GM12878 (cell line): ENCODE measurements around the gene SEMA4C. TPM values are rescaled to one million over a fixed set of nuclear protein-coding genes. Genes with fewer than 3 reads are reported as not detected.

Experiments used
- CEBPZ ChIP-seq: fragments of 150-350 bp; IDR thresholded peaks from 2 replicates; pipeline ENCODE4 v1.6.1; 2016; ENCODE audit warnings: low read depth, low read length
- SKIL ChIP-seq: fragments of 450-650 bp; IDR thresholded peaks from 2 replicates; pipeline ENCODE4 v1.6.1; 2017; ENCODE audit warnings: mild to moderate bottlenecking, low read depth, inconsistent platforms; ENCODE audit not compliant: poor library complexity, severe bottlenecking
- polyA plus RNA-seq, 11 experiments: library from polyadenylated mRNA; depleted of rRNA in 4 of 11; unstranded in 6 of 11; stranded (reverse) in 5 of 11; fragments of >200 nt; fragmentation: Nextera tagmentation in 4 of 11; fragmentation: Illumina TruSeq in 1 of 11; extraction: Ambion mirVana in 4 of 11; extraction: Trizol in 1 of 11; gene quantifications; 1 replicate in 1 of 11; 2 replicates in 10 of 11; pipeline versions ENCODE4 v1.2.1 to v1.2.3, GENCODE V29; 2011 to 2016; ENCODE audit warnings: inconsistent platforms in 2 of 11, missing spikeins in 2 of 11, low read depth in 1 of 11
- total RNA-seq, 4 experiments: library from RNA; depleted of rRNA in 3 of 4; stranded (reverse); fragments of >200 nt in 3 of 4; fragmentation: Illumina TruSeq in 1 of 4; extraction: Trizol in 1 of 4; gene quantifications; 2 replicates each; pipeline versions ENCODE4 v1.2.1 to v1.2.3, GENCODE V29; 2013 to 2021

SEMA4C gene
- total and polyA plus RNA-seq, 10 of the 15 experiments (the other 5 are each of a cell fraction or from before 2014, with no cell fraction given) = 0.06 to 21.6 (median 6.8) TPM

GRCh38 chr2:96875498-96876268 lies 5.8 kb upstream of the SEMA4C start (continued):
- no peak for TF ChIP-seq SKIL
- no peak for TF ChIP-seq CEBPZ
